GM13977 (cell line): ENCODE measurements around the gene ACCSL.

Source experiments
- DNase-seq: peaks from one replicate; pipeline ENCODE4 v3.0.0; 2012; ENCODE audit warnings: low spot score
- in situ Hi-C: fragments of 300-500 bp; cut with MboI; formaldehyde crosslinking; loops from one replicate; pipeline ENCODE4 v1.12.0; 2022; ENCODE audit warnings: low sequenced_read_pairs, low pct_unique_long_range_greater_than_20kb, mixed read lengths, inconsistent platforms; ENCODE audit not compliant: unreplicated experiment
- TF ChIP-seq, protein P1 (sequence below): IDR thresholded peaks from 2 replicates; pipeline ENCODE4 v1.5.1; 2012; ENCODE audit warnings: mild to moderate bottlenecking, control low read depth; ENCODE audit not compliant: insufficient read depth; ENCODE audit errors: extremely low read depth, missing control alignments

The ACCSL gene

DNA sequence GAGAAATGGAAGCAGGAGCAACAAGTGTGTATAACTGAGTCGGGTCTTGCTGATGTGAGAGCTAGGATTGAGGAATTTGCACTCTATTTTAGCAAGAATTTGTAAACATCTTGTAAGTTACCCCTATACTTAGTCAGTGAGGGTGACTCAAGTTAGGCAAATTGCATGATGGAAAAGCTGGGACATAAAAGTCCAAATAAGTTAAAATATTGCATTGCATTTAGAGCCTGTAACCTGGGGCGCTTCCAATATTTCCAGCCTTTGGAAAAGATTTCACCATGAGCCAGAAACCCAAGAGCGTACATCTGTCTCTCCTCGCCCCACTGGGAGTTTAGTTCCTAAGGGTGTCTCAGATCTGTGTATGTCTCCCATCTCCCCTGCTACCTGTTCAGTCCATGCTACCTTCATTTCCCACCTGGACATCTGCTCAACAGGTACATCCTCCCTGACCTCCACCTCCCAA is 37.0 kb upstream of the ACCSL start:
- in situ Hi-C loops: no loop called here
- DNase-seq: no peak
- TF ChIP-seq, protein P1, sequence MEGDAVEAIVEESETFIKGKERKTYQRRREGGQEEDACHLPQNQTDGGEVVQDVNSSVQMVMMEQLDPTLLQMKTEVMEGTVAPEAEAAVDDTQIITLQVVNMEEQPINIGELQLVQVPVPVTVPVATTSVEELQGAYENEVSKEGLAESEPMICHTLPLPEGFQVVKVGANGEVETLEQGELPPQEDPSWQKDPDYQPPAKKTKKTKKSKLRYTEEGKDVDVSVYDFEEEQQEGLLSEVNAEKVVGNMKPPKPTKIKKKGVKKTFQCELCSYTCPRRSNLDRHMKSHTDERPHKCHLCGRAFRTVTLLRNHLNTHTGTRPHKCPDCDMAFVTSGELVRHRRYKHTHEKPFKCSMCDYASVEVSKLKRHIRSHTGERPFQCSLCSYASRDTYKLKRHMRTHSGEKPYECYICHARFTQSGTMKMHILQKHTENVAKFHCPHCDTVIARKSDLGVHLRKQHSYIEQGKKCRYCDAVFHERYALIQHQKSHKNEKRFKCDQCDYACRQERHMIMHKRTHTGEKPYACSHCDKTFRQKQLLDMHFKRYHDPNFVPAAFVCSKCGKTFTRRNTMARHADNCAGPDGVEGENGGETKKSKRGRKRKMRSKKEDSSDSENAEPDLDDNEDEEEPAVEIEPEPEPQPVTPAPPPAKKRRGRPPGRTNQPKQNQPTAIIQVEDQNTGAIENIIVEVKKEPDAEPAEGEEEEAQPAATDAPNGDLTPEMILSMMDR: no peak

DNA sequence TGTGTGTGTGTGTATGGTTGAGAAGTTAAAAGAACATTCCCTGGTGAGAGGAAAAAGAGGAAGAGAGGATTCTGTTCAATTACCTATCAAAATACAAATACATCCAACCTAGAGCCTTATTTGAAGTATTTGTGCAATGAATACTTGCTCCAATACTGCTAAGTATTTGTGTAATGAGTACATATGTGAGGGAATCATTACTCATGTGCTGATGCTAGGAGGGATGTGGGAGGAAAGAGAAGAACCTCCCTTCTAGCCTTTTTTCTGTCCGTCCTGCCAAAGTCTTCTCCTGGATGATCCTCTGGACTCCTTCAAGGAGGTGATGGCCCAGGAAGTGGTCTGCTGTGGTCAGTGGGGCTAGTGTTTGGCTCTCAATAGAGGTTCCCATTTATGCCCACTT is 36.0 kb upstream of the ACCSL start:
- in situ Hi-C loops: no loop called here
- TF ChIP-seq, protein P1: no peak
- DNase-seq: no peak

DNA sequence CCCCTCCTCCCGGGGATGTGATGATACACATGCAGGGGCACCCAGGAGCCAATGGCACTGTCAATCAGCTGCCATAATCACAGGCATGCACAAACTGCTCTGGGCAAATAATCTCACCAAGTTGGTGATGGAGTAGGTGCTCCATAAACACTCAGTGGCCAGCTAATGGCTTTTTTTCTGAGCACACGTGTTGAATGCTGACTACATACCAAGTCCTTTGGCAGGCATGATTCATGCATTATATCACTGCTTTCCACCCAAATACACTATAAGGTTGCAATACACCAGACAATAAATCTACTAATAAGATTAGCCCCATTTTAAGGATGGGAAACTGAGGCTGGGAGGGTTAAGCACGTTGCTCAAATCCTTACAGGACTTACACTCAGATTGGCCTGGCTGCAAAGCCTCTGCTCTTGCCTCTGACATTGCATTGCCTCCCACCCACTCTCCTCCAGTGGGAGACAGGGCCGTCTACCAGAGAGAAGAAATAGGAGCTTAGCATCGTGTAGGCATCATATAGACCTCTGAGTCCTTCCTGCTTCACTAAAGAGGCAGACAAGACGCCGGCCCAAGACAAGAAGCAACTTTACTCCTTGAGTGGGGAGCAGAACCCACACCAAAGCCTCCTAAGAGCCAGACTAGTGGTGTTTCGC is 32.7 kb upstream of the ACCSL start:
- in situ Hi-C loops: no loop called here
- no peak for DNase-seq
- TF ChIP-seq, protein P1: no peak

DNA sequence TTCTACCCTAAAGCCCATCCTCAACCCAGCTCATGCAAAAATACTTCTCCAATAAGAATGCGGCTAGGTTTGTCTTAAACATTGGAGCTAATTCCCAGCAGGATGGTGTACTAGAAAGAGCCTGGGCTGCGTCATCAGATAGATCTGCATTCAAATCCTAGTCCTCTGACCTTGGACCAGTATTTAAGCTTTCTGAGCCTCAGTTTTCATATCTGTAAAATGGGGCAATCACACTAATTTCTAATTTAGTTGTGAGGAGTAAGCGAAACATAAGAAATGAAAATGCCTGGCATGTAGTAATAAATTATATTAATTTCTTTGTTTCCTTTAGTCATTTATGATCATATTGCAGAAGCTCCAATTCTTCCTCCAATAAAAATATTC is 32.2 kb upstream of the ACCSL start:
- TF ChIP-seq, protein P1: no peak
- no peak for DNase-seq
- in situ Hi-C loops: no loop called here

DNA sequence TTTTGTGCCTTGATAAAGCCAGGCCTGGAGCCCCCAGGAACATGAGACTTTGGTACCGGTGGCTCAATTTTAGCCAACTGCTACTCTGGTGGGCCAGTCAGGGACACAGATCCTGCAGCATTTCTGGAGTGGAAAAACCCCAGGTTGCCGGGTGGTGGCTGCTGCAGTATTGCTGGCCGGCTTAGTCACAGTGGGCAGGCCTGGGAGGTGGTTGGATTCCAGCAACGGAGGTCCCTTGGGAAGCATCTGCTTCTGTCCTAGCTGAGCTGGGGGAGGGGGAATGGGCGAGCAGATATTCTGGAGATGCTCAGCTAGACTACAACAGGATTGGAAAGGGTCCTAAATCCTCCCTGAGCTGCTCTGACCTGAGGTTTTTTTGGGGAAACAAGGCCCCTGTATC is 31.6 kb upstream of the ACCSL start:
- in situ Hi-C loops: no loop called here
- TF ChIP-seq, protein P1: no peak
- no peak for DNase-seq

DNA sequence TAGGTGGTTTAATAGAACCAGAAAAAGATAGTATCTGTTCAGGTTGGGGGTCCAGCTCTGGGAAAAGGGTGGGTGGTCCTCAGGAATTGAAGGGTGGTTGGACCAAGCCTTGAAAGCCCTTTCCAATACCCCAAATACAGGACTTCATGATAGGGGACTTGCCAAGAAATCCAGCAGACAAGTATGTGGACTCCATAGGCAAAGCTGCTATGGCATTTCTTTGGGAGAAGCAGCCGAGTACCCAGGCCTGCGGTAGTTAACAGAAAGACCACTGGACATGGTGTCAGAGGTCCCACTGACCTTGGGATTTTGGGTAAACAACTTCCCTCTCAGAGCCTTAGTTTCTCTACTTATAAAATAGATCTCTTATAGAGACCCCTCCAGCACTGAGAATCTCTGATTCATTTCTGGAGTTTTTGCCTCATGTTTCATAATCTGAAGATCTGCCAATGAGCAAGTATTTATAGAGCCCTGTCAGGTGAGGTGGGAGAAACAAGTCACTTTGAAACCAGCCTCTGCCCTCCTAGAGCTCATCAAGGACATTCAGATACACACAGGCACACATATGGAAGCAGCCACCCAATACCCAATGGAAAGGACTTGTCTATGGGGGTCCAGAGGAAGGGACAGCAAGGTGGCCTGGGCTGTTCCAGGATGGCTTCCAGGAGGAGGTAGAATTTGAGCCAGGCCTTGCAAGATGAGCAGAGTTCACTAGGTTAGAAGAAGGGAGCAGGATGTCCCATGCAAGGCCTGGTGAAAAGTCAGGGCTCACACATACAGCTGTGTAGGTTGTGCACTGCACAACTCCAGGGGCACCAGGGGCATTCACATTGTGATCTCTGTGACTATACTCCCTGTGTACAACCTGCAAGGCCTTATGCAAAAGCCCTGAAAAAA is 31.0 kb upstream of the ACCSL start:
- DNase-seq: no peak
- in situ Hi-C loops: no loop called here

More for the DNA sequence above, 31.0 kb upstream of the ACCSL start:
- TF ChIP-seq, protein P1: no peak
